IMR-90 (cell line): ENCODE measurements around the gene GRIN1. TPM values are rescaled to one million over a fixed set of nuclear protein-coding genes. Genes with fewer than 3 reads are reported as not detected.

Experiments
- ATAC-seq: fragments of 200-7000 bp; cut with Tn5 transposase; 2 replicates; pipeline ENCODE4 v1.9.1; 2020; ENCODE audit warnings: low read depth, mild to moderate bottlenecking, moderate library complexity
- BruUV-seq: library from RNA; stranded (reverse); fragments of 400-500 nt; replicated peaks from 2 replicates; lab custom pipeline; 2021; lab: Mats Ljungman, UMichigan
- CTCF ChIA-PET: fragments of 300-600 bp; formaldehyde crosslinking; extraction: SDS; loops from one replicate; lab custom pipeline; 2021; ENCODE audit warnings: antibody characterized with exemption; lab: Yijun Ruan, JAX
- POLR2A ChIA-PET: fragments of 300-600 bp; sonication (Branson Sonifier 250); formaldehyde crosslinking; loops from one replicate; lab custom pipeline; 2022; ENCODE audit warnings: antibody characterized with exemption; ENCODE audit not compliant: unreplicated experiment; lab: Charles Lee
- DNase-seq: peaks from one replicate; pipeline ENCODE4 v3.0.0; 2013
- H2AFZ ChIP-seq: replicated peaks from 2 replicates; pipeline ENCODE3; 2013; ENCODE audit warnings: low read length, mild to moderate bottlenecking; ENCODE audit not compliant: poor library complexity
- H2AK5ac ChIP-seq: 2 replicates; pipeline ENCODE4 v1.6.1; 2013; ENCODE audit warnings: low read depth, low read length, inconsistent platforms
- H2AK9ac ChIP-seq: replicated peaks from 2 replicates; pipeline ENCODE3; 2013; ENCODE audit warnings: mild to moderate bottlenecking, low read depth, low read length, moderate library complexity; ENCODE audit not compliant: poor library complexity
- H2BK120ac ChIP-seq: 2 replicates; pipeline ENCODE4 v1.6.1; 2013; ENCODE audit warnings: low read depth, low read length, inconsistent platforms
- H2BK15ac ChIP-seq: 3 replicates; pipeline ENCODE4 v1.6.1; 2013; ENCODE audit warnings: low read depth, low read length, inconsistent platforms
- H2BK20ac ChIP-seq: 2 replicates; pipeline ENCODE4 v1.6.1; 2013; ENCODE audit warnings: low read depth, mild to moderate bottlenecking, inconsistent platforms, low read length, moderate library complexity
- H2BK5ac ChIP-seq: 2 replicates; pipeline ENCODE4 v1.6.1; 2013; ENCODE audit warnings: mild to moderate bottlenecking, low read depth, low read length, inconsistent platforms; ENCODE audit not compliant: poor library complexity, severe bottlenecking
- H3K14ac ChIP-seq: replicated peaks from 2 replicates; pipeline ENCODE4 v1.6.1; 2013; ENCODE audit warnings: low read depth, low read length, inconsistent platforms
- H3K18ac ChIP-seq: 2 replicates; pipeline ENCODE4 v1.6.1; 2013; ENCODE audit warnings: low read depth, low read length, control low read depth
- H3K23ac ChIP-seq: 2 replicates; pipeline ENCODE4 v1.6.1; 2013; ENCODE audit warnings: low read depth, low read length, inconsistent platforms
- H3K27ac ChIP-seq: 2 replicates; pipeline ENCODE4 v1.5.1; 2013; ENCODE audit warnings: mild to moderate bottlenecking, control low read depth, low read length; ENCODE audit not compliant: insufficient read depth
- H3K27me3 ChIP-seq: 2 replicates; pipeline ENCODE4 v1.6.1; 2013; ENCODE audit warnings: low read length; ENCODE audit not compliant: control insufficient read depth, insufficient read depth
- H3K36me3 ChIP-seq: 2 replicates; pipeline ENCODE4 v1.6.1; 2013; ENCODE audit warnings: low read length, mixed read lengths; ENCODE audit not compliant: control insufficient read depth, insufficient read depth
- H3K4ac ChIP-seq: 2 replicates; pipeline ENCODE4 v1.6.1; 2013; ENCODE audit warnings: low read depth, low read length, inconsistent platforms
- H3K4me1 ChIP-seq: 2 replicates; pipeline ENCODE4 v1.6.1; 2013; ENCODE audit warnings: low read length, mixed read lengths; ENCODE audit not compliant: control insufficient read depth, insufficient read depth
- H3K4me2 ChIP-seq: 2 replicates; pipeline ENCODE4 v1.6.1; 2013; ENCODE audit warnings: low read depth, mild to moderate bottlenecking, control low read depth, low read length, moderate library complexity
- H3K4me3 ChIP-seq: 2 replicates; pipeline ENCODE4 v1.5.1; 2013; ENCODE audit warnings: low read depth, mild to moderate bottlenecking, control low read depth, low read length, moderate library complexity; ENCODE audit not compliant: insufficient read depth
- H3K56ac ChIP-seq: 2 replicates; pipeline ENCODE4 v1.6.1; 2013; ENCODE audit warnings: low read length, inconsistent platforms; ENCODE audit not compliant: insufficient read depth; ENCODE audit errors: extremely low read depth
- H3K79me1 ChIP-seq, 2 experiments: 2 replicates each; pipeline ENCODE4 v1.6.1; 2013; ENCODE audit warnings: low read length in 2 of 2, inconsistent platforms in 1 of 2, low read depth in 1 of 2
- H3K9ac ChIP-seq: 2 replicates; pipeline ENCODE4 v1.6.1; 2013; ENCODE audit warnings: low read depth, low read length, control low read depth
- H3K9me1 ChIP-seq: 2 replicates; pipeline ENCODE4 v1.6.1; 2013; ENCODE audit warnings: low read length, inconsistent platforms; ENCODE audit not compliant: insufficient read depth
- H3K9me3 ChIP-seq: 2 replicates; pipeline ENCODE4 v1.6.1; 2013; ENCODE audit warnings: low read length; ENCODE audit not compliant: control insufficient read depth, insufficient read depth
- H4K20me1 ChIP-seq: 2 replicates; pipeline ENCODE4 v1.6.1; 2013; ENCODE audit warnings: low read length, inconsistent platforms; ENCODE audit not compliant: insufficient read depth
- H4K5ac ChIP-seq: 2 replicates; pipeline ENCODE4 v1.6.1; 2013; ENCODE audit warnings: mild to moderate bottlenecking, low read depth, low read length, control low read depth
- H4K8ac ChIP-seq, 2 experiments: 2 replicates each; pipeline ENCODE4 v1.6.1; 2013; ENCODE audit warnings: low read depth in 2 of 2, low read length in 2 of 2, control low read depth in 1 of 2, inconsistent platforms in 1 of 2
- H4K91ac ChIP-seq: 2 replicates; pipeline ENCODE4 v1.6.1; 2013; ENCODE audit warnings: low read depth, low read length, inconsistent platforms; ENCODE audit not compliant: insufficient read depth
- FOS ChIP-seq: fragments of 150-350 bp; IDR thresholded peaks from 2 replicates; pipeline ENCODE4 v1.6.1; 2016; ENCODE audit warnings: low read depth, low read length
- WGBS, 2 experiments: methylation state at CpG; one replicate each; pipeline versions ENCODE4 v1.1.5 to v1.1.7; 2013; ENCODE audit warnings: missing lambda C conversion rate in 2 of 2; ENCODE audit not compliant: insufficient read length in 1 of 2; ENCODE audit errors: extremely low coverage in 2 of 2; 5-methylcytosine and 5-hydroxymethylcytosine counted together
- dilution Hi-C: fragments of 300-500 bp; cut with HindIII; formaldehyde crosslinking; loops from one replicate; pipeline ENCODE4 v1.14.3; 2018; ENCODE audit warnings: low sequenced_read_pairs; ENCODE audit not compliant: unreplicated experiment
- in situ Hi-C: fragments of 300-500 bp; cut with MboI; formaldehyde crosslinking; loops from 3 replicates; pipeline ENCODE4 v1.14.3; 2019; ENCODE audit warnings: low sequenced_read_pairs, inconsistent platforms, mixed read lengths
- intact Hi-C: fragments of 100-400 bp; cut with micrococcal nuclease; formaldehyde crosslinking; loops from 2 replicates; pipeline ENCODE4 v1.10.0; 2022
- polyA plus RNA-seq, 3 experiments: library from polyadenylated mRNA; depleted of rRNA; stranded (reverse); fragments of >200 nt; gene quantifications; 2 replicates each; pipeline ENCODE4 v1.2.3, GENCODE V29; 2012; ENCODE audit warnings: low replicate concordance in 1 of 3
- total RNA-seq: library from RNA; depleted of rRNA; stranded (reverse); fragments of >200 nt; gene quantifications from 2 replicates; pipeline ENCODE4 v1.2.3, GENCODE V29; 2012

The GRIN1 gene
- total and polyA plus RNA-seq, 2 of the 4 experiments (the other 2 are of a cell fraction), result 0.09 TPM; not detected in 1

DNA sequence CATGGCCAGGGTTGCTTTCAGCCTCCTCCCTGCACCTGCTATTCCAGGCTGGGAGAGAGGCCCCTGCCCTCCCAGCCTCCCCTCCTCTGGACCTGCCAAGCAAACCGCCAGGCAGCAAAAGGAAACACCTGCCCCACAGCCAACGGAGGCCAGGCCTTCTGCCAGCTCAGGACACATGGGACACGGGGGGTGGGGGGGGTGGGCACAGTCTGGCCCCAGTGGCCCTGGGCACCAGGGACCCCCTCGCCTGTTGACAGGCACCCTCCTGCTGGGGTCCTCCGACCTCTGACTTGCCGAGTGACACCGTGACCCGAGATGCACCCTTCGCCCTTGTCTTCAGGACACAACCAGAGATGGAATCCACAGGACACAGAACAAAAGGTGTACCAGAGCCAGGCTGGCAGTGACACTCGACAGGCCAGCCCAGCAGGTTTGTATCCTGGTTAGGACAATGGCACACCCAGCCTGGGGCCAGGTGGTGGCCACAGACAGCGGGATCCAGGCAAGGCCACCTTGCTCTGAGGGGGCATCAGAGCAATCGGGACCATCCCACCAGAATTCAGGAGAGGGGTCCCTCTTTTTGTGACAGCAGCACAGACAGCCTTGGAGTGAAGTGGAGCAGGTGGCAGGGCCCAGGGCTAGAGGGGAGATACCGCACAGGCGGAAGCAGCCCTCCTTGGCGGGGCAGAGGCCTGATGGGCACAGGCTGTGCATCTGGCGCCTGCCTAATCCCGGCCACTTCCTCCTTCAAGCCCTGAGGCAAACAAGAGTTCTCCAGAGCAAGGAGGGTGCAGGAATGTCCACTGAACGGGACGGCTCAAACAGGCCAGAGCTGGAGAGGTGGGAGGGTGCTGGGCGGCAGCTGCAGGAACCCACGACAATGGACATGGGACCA, 34.2 kb downstream of the GRIN1 start:
- Histone ChIP-seq H3K9me1 (no peaks in the 10 kb centered on the region), H2AFZ (peak overlapping the region; percentile 21), H3K23ac (no peak overlapping the region), H3K36me3 (peaks cover 5% of the 10 kb centered on the region; the same call in 1 of the 2 replicates), H3K9ac (no peak overlapping the region), H3K4me3 (no peak overlapping the region), H3K4me2 (no peak overlapping the region), H2BK5ac (no peak overlapping the region), H3K9me3 (no peaks in the 10 kb centered on the region), H3K14ac (no peak overlapping the region), H3K4me1 (peaks cover 4% of the 10 kb centered on the region), H3K27me3 (peaks cover 40% of the 10 kb centered on the region), H2BK20ac (no peak overlapping the region), H4K20me1 (no peaks in the 10 kb centered on the region), H4K8ac (no peak overlapping the region), H3K56ac (no peak overlapping the region), H4K91ac (no peak overlapping the region), H2AK9ac (no peak overlapping the region), H2BK120ac (no peak overlapping the region), H4K5ac (no peak overlapping the region), H2BK15ac (no peak overlapping the region), H3K79me1 (no peaks in the 10 kb centered on the region), H3K4ac (no peak overlapping the region), H3K27ac (no peak overlapping the region), H2AK5ac (no peak overlapping the region), H3K18ac (no peak overlapping the region)
- BruUV-seq, result no TSS peak
- ChIA-PET CTCF (no interaction called here), POLR2A (no interaction called here)
- dilution Hi-C loops, result no loop called here
- DNase-seq, result no peak
- ATAC-seq, result no peak
- intact Hi-C loops, result no loop called here
- in situ Hi-C loops, result no loop called here
- no peak for TF ChIP-seq FOS
- WGBS, 2 experiments, result 69% methylated on average over 11 of the region's 21 CpGs; no CpG with 5 or more reads in 1 of the 2 experiments
